ENCODE measurements around the gene HHAT.

The HHAT gene

DNA sequence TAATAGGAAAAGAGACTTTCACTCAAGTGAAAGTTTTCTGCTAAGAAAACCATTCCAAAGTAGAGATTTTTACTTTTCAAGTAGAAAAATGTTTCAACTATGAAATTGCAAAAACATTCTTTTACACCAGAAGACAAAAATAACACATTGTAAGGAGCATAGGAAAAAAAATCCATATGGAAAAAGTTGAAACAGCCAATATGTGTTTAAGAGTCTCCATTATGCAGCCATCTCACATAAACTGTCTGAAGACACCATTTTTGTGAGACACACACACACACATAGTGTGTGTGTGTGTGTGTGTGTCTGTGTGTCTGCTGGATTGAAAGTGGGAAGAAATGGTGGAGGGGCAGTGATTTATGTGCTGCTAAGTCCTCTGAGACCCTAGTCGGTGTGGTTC is 162.1 kb downstream of the HHAT start:
- no peak overlapping the region for H3K27ac ChIP-seq
- TF ChIP-seq CTCF (IDR thresholded peaks at IDR 0.05): no peak
- TF ChIP-seq ZFX (IDR thresholded peaks at IDR 0.05; ENCODE audit: borderline replicate concordance): no peak

GRCh38 chr1:210496063-210496462 is 167.4 kb downstream of the HHAT start:
- TF ChIP-seq ZFX (IDR thresholded peaks at IDR 0.05; ENCODE audit: borderline replicate concordance) (no peak), CTCF (IDR thresholded peaks at IDR 0.05) (no peak)
- H3K27ac ChIP-seq: no peak overlapping the region

GRCh38 chr1:210499956-210500355 is 171.3 kb downstream of the HHAT start:
- no peak for TF ChIP-seq ZFX (IDR thresholded peaks at IDR 0.05; ENCODE audit: borderline replicate concordance)
- H3K27ac ChIP-seq: no peak overlapping the region

- no peak overlapping the region for H3K27ac ChIP-seq
- TF ChIP-seq ZFX (IDR thresholded peaks at IDR 0.05; ENCODE audit: borderline replicate concordance) (no peak), CTCF (IDR thresholded peaks at IDR 0.05) (no peak)
Observed at GRCh38 chr1:210500831-210501230, 172.1 kb downstream of the HHAT start.

DNA sequence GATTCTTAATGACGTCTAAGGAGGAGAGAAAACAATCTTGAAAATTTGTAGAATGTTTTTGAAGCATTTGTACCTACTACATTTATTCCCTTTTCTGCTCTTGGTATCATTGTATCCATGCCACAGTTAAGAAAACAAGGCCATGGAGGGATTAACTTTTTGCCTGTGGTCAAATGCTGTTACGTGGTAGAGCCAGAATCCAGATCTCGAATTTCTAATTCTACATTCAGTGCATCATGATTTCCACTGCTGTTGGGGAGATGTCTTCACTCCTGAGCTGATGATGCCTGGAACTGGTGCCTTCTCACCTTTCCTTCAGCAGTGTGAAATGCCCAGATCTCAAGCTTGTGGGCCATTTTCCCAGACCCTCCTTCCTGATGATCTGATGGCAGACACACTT is 175.6 kb downstream of the HHAT start:
- H3K27ac ChIP-seq: no peak overlapping the region
- TF ChIP-seq CTCF (IDR thresholded peaks at IDR 0.05) (no peak), ZFX (IDR thresholded peaks at IDR 0.05; ENCODE audit: borderline replicate concordance) (no peak)

DNA sequence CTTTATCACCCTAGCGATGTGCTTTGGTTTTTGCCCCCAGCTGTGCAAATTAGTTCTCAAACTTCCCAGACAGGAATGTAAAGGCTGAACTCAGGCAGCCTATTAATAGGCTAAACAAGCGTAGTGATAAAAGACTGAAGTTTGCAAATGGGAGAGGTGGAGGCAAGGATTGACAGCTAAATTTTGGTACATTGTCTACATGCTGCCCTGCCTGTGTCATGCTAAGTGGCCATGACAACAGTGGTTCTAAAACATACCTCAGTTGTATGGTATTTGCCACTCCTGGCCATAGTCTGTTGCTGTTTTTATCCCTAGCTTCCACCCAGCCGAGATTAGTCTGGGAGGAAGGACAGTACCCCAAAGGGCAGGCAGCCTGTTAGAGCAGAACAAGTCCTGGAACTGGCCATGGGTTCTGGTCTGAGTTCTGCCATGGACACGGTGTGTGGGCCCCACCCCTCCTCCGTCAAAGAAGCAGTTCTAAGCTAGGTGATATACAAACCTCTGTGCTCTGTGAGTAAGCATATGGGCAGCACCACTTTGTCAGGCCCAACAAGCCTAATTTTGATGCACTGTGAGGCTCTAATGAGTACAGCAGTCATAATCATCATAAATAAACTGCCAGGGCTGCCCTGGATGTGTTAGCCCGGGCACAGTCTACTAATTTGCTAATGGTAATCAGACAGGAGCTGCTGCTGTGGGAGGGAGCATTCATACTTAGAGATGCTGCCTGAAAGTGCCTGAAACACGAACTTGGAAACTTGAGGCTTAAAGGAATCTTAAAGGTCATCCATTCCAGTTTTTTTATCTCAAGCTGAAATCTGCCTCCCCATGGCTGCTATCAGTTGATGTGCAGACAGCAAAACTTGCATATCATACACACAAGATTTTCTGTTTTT is 177.1 kb downstream of the HHAT start:
- TF ChIP-seq CTCF (IDR thresholded peaks at IDR 0.05) (no peak), ZFX (IDR thresholded peaks at IDR 0.05; ENCODE audit: borderline replicate concordance) (no peak)
- H3K27ac ChIP-seq: no peak overlapping the region

DNA sequence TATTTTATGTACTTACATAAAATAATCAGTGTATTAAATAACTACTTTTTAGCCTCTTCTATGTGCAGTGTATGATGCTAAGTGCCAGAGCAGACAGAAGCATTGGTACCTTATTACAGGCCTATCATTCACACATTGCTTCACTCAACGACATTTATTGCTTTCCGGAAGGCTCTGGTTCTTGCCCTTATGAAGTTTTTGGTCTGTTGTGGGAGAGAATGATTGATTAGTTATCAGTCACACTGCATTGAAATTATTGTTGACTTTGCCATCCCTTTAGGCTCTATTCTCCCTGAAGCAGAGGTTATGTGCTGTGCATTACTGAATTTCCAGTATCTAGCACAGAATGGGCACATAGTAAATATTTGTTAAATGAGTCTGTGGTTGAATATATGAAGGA is 178.0 kb downstream of the HHAT start:
- H3K27ac ChIP-seq: no peak overlapping the region
- TF ChIP-seq CTCF (IDR thresholded peaks at IDR 0.05): no peak
- TF ChIP-seq ZFX (IDR thresholded peaks at IDR 0.05; ENCODE audit: borderline replicate concordance): no peak

Data from 22Rv1 (cell line).